SU-DHL-6 (cell line): ENCODE results near the gene ERMP1.

Experiments
- CTCF ChIP-seq: fragments of 200-600 bp; sonication (generic); IDR thresholded peaks from one replicate; pipeline ENCODE4 v1.5.1; 2017; ENCODE audit warnings: antibody characterized with exemption, mild to moderate bottlenecking, low read length, moderate library complexity; ENCODE audit not compliant: insufficient read depth, poor library complexity, severe bottlenecking
- EZH2phosphoT487 ChIP-seq: fragments of 200-600 bp; sonication (generic), shearing (Covaris generic); conservative IDR thresholded peaks from 2 replicates; pipeline ENCODE4 v1.6.1; 2018; ENCODE audit warnings: mild to moderate bottlenecking, antibody characterized with exemption, low read length, moderate library complexity, mixed read lengths

- TF ChIP-seq EZH2phosphoT487 (no peak), CTCF (no peak)
Observed at GRCh38 chr9:5736563-5737346, 96.2 kb downstream of the ERMP1 start.
